ENCODE measurements around the gene HSDL1.
A peak's percentile ranks its signal among the peaks of the same experiment; 100 is the strongest.
"Not testable (repeated sequence)": the region's sequence is repeated elsewhere in the genome, so short reads cannot be mapped to it uniquely, and the experiment has no call there.

The HSDL1 gene

DNA sequence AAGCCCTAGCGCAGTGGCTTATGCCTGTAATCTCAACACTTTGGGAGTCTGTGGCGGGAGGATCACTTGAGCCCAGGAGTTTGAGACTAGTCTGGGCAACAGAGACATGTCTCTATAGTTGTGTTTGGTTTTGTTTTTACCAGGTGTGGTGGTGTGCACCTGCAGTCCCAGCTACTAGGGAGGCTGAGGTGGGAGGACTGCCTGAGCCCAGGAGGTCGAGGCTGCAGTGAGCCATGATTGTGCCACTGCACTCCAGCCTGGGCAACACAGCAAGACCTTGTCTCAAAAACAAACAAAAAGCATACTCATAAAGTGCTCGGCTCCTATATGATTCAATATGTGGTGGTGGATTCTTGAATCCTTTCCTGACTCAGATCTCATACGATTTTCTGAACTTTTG is 26.7 kb downstream of the HSDL1 start:
- H3K4me3 ChIP-seq; H3K9me3 ChIP-seq; H3K36me3 ChIP-seq (replicated peaks); DNase-seq (ENCODE audit: low spot score in 2 of 2); H3K27me3 ChIP-seq (ENCODE audit: low read depth); in situ Hi-C loops (cut with MboI; ENCODE audit: low sequenced_read_pairs): not testable (repeated sequence)
- peaks cover 11% of the 10 kb centered on the region for H3K4me1 ChIP-seq

DNA sequence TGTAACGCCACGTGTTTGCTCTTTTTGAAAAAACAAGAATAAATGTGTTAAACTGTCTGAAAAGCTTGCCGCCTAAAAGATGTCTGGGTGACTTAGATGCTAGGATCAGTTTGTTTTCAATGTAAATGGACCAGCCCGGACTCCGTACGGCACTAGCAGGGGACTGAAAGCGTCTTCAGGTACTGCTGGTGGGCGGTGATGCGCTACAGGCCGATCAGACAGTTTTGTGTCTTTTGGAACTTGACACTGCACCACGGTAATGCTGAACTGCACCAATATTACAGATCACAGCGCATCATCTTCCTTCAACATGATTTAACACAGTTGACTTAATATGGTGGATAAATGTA is 27.5 kb downstream of the HSDL1 start:
- Histone ChIP-seq H3K36me3 (replicated peaks) (no peaks in the 10 kb centered on the region; the same call in 1 of the 2 replicates), H3K27me3 (ENCODE audit: low read depth) (no peaks in the 10 kb centered on the region), H3K4me3 (peak overlapping the region; percentile 90), H3K9me3 (no peaks in the 10 kb centered on the region), H3K4me1 (peaks cover 11% of the 10 kb centered on the region)
- DNase-seq (ENCODE audit: low spot score in 2 of 2) = no peak
- in situ Hi-C loops (cut with MboI; ENCODE audit: low sequenced_read_pairs) = no loop called here

DNA sequence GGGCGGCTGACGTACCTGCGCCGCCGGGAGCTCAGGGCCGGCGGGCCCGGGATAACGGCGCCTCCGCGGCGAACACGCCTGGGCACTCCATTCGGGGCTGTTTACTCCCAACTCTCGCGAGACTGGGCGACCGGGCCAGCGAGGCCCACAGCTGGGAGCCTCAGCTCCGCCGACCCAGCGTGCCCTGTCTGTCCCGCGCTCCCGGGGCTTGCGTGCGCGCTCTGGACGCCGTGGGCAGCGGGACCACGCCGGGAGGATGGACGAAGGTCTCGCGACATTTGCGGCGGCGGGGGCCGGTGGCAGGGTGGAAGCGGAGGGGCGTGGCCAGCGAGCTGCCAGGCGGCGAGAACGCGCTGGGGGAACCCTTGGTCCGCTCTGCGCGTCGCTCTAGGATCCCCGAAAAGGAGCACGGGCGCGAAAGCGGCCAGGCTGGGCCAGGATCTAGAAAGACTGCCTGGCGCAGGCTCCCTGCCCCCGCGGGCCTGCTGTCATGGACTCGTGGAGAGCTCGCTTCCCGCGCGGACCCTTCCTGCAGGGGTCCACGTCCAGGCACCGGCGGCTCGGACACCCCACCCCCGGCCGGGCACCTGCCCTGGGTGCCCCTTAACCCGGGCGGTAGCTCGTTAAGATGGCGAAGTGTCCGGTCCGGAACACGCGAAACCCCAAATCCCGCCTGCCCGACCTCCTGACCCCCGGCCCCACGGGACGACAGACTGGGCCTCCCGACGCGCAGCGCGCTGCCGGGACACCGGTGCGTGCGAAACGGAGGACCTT is 28.1 kb downstream of the HSDL1 start, which contains the start of gene MBTPS1:
TSS of gene MBTPS1 (minus strand) at position 223 of the 774 bp plus-strand sequence. CDS start 15,159 bp downstream, outside the sequence.
- in situ Hi-C loops (cut with MboI; ENCODE audit: low sequenced_read_pairs) = no loop called here

DNA sequence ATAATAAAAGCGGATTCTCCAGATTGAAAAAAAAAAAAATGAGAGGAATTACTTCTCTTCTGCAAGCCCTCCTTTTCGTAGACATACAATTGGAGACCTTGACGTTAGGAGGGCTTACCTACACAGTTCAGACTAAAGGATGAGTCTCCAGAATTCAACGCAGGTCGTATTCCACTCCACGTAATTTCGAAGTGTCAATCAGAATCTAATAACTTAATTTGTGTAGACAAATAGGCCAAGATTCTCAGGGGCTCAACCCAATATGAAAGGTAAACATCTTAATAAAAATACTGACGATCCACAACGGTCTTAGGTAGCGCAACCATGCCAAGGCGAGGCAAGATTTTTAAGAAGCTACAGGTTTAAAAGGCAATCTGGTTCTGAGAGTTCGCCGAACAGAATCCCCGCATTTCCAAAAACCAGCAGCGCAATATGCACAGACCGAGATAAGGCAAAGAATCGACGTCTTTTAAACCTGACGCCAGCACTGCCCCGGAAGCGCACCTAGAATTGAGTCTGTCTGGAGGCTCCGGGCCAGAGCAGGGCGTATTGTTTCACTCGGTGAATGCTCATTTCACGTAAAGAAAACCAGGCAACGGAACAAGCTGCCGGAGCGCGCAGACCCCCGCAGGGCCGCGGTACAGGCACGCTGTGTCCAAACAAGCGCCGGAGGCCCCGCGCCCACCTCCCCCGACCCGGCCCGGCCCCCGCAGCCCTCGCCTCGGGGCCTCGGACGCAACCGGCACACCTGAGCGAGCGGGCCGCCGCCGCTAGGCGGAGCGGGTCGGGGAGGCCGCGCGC is 28.9 kb downstream of the HSDL1 start:
- Histone ChIP-seq H3K27me3 (ENCODE audit: low read depth) (no peaks in the 10 kb centered on the region), H3K4me1 (peaks cover 11% of the 10 kb centered on the region), H3K9me3 (no peaks in the 10 kb centered on the region), H3K36me3 (replicated peaks) (no peaks in the 10 kb centered on the region), H3K4me3 (peak overlapping the region; percentile 90)
- in situ Hi-C loops (cut with MboI; ENCODE audit: low sequenced_read_pairs) = no loop called here
- peak in 1 of 2 experiments; percentile 28 for DNase-seq (ENCODE audit: low spot score in 2 of 2)

More for the DNA sequence above, 28.1 kb downstream of the HSDL1 start, which contains the start of gene MBTPS1:
- Histone ChIP-seq H3K36me3 (replicated peaks) (no peaks in the 10 kb centered on the region), H3K27me3 (ENCODE audit: low read depth) (no peaks in the 10 kb centered on the region), H3K4me3 (peak within 1 kb of the TSS; percentile 90), H3K9me3 (no peaks in the 10 kb centered on the region), H3K4me1 (peaks cover 11% of the 10 kb centered on the region)
- DNase-seq (ENCODE audit: low spot score in 2 of 2) = peak; percentile 95 to 98

DNA sequence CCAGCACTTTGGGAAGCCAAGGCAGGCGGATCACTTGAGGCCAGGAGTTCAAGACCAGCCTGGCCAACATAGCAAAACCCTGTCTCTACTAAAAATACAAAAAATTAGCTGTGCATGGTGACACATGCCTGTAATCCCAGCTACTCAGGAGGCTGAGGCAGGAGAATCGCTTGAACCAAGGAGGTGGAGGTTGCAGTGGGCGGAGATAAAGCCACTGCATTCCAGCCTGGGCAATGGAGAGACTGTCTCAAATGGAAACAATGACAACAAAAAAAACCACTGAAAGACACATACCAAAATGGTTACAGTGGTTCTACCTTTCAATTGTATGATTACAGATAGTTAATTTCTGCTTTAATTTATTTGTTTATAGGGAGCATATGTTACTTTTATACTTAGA is 33.0 kb downstream of the HSDL1 start:
- in situ Hi-C loops (cut with MboI; ENCODE audit: low sequenced_read_pairs) = not testable (repeated sequence)

DNA sequence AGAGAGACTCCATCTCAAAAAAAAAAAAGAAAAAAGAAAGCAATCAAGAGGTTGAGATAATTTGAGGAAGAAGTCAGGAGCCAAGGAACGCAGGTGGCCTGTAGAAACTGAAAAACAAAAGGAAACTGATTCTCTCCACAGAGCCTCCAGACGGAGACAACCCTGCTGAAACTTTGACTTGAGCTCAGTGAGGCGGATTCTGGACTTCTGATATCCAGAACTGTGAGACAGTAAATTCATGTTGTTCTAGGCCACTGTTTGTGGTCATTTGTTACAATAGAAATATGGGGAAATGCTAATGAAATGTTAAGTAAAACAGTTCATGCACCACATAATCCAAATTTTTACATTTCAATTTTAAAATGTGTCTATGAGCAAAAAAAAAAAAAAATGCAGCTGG is 33.5 kb downstream of the HSDL1 start:
- Histone ChIP-seq H3K4me1 (peaks cover 17% of the 10 kb centered on the region), H3K27me3 (ENCODE audit: low read depth) (no peaks in the 10 kb centered on the region), H3K4me3 (no peak overlapping the region), H3K9me3 (no peaks in the 10 kb centered on the region), H3K36me3 (replicated peaks) (peaks cover 5% of the 10 kb centered on the region; the same call in 1 of the 2 replicates)
- in situ Hi-C loops (cut with MboI; ENCODE audit: low sequenced_read_pairs) = no loop called here
- no peak for DNase-seq (ENCODE audit: low spot score in 2 of 2)

More for the DNA sequence above, 33.0 kb downstream of the HSDL1 start:
- not testable (repeated sequence) for H3K9me3 ChIP-seq; H3K27me3 ChIP-seq (ENCODE audit: low read depth); H3K36me3 ChIP-seq (replicated peaks); H3K4me3 ChIP-seq
- peak in 1 of 2 experiments; percentile 35 for DNase-seq (ENCODE audit: low spot score in 2 of 2)
- peaks cover 17% of the 10 kb centered on the region for H3K4me1 ChIP-seq

DNA sequence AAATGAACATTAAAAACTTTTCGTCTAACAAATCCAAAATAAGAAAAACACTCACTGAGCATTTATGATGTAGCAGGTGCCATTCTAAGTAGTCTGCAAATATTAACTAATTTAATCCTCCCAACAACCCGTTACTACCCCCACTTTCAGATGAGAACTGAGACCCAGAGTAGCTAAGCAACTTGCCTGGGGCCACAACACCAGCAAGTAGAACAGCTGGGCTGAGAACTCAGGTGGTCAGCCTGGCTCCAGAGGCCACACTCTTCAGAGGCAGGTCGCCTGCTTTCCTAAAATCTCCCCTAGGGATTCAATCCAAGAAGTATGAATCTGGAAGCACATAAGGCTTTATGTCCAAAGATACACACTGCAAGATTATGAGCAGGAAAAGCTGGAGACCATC is 34.5 kb downstream of the HSDL1 start:
- Histone ChIP-seq H3K36me3 (replicated peaks) (peaks cover 5% of the 10 kb centered on the region; the same call in 1 of the 2 replicates), H3K4me1 (peaks cover 16% of the 10 kb centered on the region), H3K4me3 (no peak overlapping the region), H3K9me3 (no peaks in the 10 kb centered on the region), H3K27me3 (ENCODE audit: low read depth) (no peaks in the 10 kb centered on the region)
- no peak for DNase-seq (ENCODE audit: low spot score in 2 of 2)
- in situ Hi-C loops (cut with MboI; ENCODE audit: low sequenced_read_pairs) = no loop called here

DNA sequence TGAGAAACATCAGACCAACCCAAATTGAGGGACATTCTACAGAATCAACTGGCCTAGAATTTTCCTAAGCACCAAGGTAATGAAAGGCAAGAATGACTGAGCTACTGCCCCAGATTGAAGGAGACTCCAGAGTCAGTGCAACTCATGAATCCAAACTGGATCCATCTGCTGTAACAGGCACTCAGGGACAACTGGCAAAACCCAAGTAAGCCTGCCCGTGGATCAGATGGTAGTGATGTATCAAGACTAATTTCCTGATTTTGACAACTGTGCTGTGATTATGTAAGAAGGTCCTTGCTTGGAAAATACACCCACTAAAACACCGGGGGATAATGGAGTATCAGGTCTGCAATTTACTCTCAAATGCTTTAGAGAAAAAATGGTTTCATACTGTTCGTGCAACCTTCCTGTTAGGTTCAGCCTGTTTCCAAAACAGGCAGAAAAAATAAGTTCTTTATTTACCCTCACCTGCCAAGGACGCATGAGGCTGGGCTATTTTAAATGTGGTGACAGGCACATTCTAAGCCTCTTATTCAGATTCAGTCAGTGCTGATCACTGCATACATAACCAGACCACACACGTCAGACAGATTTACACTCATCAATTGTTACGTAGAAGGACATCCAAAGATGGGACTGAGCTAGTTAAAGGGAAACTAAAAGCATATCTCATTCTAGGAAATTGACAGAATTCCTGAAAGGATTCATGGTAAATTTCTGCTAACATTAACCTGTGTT is 35.2 kb downstream of the HSDL1 start:
- Histone ChIP-seq H3K36me3 (replicated peaks) (peaks cover 5% of the 10 kb centered on the region; the same call in 1 of the 2 replicates), H3K4me1 (peaks cover 10% of the 10 kb centered on the region; the same call in 1 of the 2 replicates), H3K27me3 (ENCODE audit: low read depth) (no peaks in the 10 kb centered on the region), H3K9me3 (no peaks in the 10 kb centered on the region), H3K4me3 (no peak overlapping the region)
- in situ Hi-C loops (cut with MboI; ENCODE audit: low sequenced_read_pairs) = no loop called here
- peak in 1 of 2 experiments; percentile 29 for DNase-seq (ENCODE audit: low spot score in 2 of 2)

DNA sequence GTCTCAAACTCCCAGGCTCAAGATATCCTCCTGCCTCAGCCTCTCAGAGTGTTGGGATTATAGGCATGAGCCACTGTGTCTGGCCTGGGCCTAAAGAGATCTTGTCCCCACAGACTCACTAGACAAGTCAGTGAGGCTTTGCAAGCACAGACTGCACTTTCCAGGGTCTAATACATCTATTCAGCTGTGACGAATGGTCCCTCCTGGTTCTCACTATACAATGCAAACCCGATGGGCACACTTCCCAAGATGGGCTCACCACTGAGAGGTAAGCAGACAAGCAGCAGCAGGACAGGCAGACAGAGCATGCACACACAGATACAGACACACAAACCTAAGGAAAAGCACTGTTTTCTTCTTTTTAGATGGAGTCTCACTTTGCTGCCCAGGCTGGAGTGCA is 37.1 kb downstream of the HSDL1 start:
- Histone ChIP-seq H3K4me1 (peaks cover 10% of the 10 kb centered on the region; the same call in 1 of the 2 replicates), H3K27me3 (ENCODE audit: low read depth) (no peaks in the 10 kb centered on the region), H3K4me3 (no peak overlapping the region), H3K36me3 (replicated peaks) (peaks cover 5% of the 10 kb centered on the region; the same call in 1 of the 2 replicates), H3K9me3 (no peaks in the 10 kb centered on the region; the same call in 1 of the 2 replicates)
- in situ Hi-C loops (cut with MboI; ENCODE audit: low sequenced_read_pairs) = no loop called here
- DNase-seq (ENCODE audit: low spot score in 2 of 2) = no peak

DNA sequence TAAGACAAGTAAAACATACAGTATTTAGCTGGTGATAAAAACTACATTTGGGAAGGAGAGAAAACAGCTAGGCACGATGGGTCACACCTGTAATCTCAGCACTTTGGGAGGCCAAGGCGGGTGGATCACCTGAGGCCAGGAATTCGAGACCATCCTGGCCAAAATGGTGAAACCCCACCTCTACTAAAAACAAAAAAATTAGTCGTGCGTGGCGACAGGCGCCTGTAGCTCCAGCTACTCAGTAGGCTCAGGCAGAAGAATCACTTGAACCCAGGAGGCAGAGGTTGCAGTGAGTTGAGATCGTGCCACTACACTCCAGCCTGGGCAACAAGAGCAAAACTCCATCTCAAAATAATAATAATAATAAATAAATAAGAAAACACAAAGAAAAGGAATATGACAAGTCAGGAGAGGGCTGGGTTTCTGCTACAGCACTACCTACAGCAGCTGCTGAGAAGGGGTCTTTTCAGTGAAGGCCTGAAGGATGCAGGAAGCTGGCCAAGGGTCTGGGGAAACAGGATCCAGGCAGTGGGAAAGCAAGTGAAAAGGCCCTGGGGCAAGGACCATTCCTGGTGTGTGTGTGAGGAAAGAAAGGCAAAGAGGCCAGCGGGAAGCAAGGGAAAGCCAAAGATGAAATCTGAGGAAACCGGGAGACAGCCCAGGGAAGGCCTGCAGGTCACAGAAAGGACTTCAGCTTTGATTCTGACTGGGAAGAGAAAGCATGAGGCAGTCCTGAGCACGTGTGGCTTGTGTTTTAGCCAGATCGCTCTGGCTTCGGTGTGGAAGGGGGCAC is 38.8 kb downstream of the HSDL1 start:
- Histone ChIP-seq H3K4me1 (peaks cover 10% of the 10 kb centered on the region; the same call in 1 of the 2 replicates), H3K27me3 (ENCODE audit: low read depth) (no peaks in the 10 kb centered on the region), H3K4me3 (no peak overlapping the region), H3K36me3 (replicated peaks) (peaks cover 5% of the 10 kb centered on the region; the same call in 1 of the 2 replicates), H3K9me3 (no peaks in the 10 kb centered on the region; the same call in 1 of the 2 replicates)
- DNase-seq (ENCODE audit: low spot score in 2 of 2) = no peak
- in situ Hi-C loops (cut with MboI; ENCODE audit: low sequenced_read_pairs) = no loop called here

DNA sequence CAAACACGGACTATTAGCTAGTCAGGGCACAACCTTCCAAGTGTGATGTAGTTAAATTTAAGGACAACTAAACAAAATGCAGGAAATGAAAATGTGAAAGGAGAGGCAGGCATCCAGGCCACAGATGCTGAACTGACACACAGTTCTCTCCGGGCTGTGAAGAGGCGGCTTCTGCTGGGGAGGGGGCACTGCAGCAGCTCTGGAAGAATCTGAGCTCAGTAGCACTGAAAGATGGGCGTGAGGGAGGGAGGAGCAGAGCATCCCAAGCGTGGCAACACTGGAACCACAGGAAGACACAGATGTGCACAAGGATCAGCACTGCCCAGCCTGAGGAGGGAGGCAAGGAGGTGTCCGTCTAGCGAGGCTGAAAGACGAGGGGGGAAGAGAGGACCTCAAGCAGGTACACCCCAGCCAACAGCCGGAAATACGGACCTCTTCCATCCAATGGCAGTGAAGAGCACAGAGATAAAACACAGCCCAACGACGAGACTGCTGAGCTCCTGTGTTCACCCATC is 39.6 kb downstream of the HSDL1 start:
- Histone ChIP-seq H3K9me3 (no peaks in the 10 kb centered on the region; the same call in 1 of the 2 replicates), H3K36me3 (replicated peaks) (peaks cover 5% of the 10 kb centered on the region; the same call in 1 of the 2 replicates), H3K4me1 (peaks cover 8% of the 10 kb centered on the region; the same call in 1 of the 2 replicates), H3K4me3 (no peak overlapping the region), H3K27me3 (ENCODE audit: low read depth) (no peaks in the 10 kb centered on the region)
- in situ Hi-C loops (cut with MboI; ENCODE audit: low sequenced_read_pairs) = no loop called here
- DNase-seq (ENCODE audit: low spot score in 2 of 2) = no peak

DNA sequence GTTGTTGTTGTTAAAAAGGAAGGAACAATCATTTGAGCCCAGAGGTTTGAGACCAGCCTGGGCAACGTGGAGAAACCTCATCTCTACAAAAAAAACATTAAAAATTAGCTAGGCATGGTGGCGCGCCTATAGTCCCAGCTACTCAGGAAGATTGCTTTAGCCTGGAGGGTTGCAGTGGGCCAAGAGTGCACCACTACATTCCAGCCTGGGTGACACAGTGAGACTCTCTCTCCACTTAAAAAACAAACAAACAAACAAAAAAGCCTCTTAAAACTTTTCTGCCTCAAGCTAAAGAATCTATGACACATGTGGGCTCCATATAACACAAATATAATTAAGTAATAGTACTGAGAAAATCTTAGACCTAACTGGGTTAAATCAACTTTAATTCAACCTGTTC is 40.7 kb downstream of the HSDL1 start:
- H3K36me3 ChIP-seq (replicated peaks) = peaks cover 9% of the 10 kb centered on the region
- no peaks in the 10 kb centered on the region for H3K4me1 ChIP-seq
- H3K27me3 ChIP-seq (ENCODE audit: low read depth) = no peaks in the 10 kb centered on the region
- in situ Hi-C loops (cut with MboI; ENCODE audit: low sequenced_read_pairs) = no loop called here
- H3K4me3 ChIP-seq = no peak overlapping the region
- H3K9me3 ChIP-seq = no peaks in the 10 kb centered on the region; the same call in 1 of the 2 replicates
- DNase-seq (ENCODE audit: low spot score in 2 of 2) = no peak
